ENCODE data around the gene TMSB4X.

- TF ChIP-seq EP300 (IDR thresholded peaks at IDR 0.05) (no peak), CTCF (IDR thresholded peaks at IDR 0.05) (no peak), POLR2AphosphoS5 (IDR thresholded peaks at IDR 0.05) (no peak), POLR2A (IDR thresholded peaks at IDR 0.05) (no peak)
These were observed 2.7 kb upstream of the TMSB4X start for GRCh38 chrX:12972243-12972642.

All from sigmoid colon (tissue), 4 donors.